Smooth muscle cell (in vitro differentiated cells): ENCODE data around the gene CACNA2D4. TPM values are rescaled to one million over a fixed set of nuclear protein-coding genes. Genes with fewer than 3 reads are reported as not detected.

Source experiments
- DNase-seq: peaks from one replicate; lab custom pipeline; 2025; ENCODE audit not compliant: unreplicated experiment; lab: John Stamatoyannopoulos, UW
- H2AFZ ChIP-seq: fragments of 200-600 bp; sonication (generic); 2 replicates; pipeline ENCODE4 v1.6.0; 2016; ENCODE audit warnings: antibody characterized with exemption, low read depth, mild to moderate bottlenecking
- H3F3A ChIP-seq: fragments of 200-600 bp; sonication (generic); 2 replicates; pipeline ENCODE4 v1.6.0; 2017; ENCODE audit warnings: antibody characterized with exemption, low read depth
- H3K27ac ChIP-seq: fragments of 200-600 bp; sonication (generic); 2 replicates; pipeline ENCODE4 v1.5.1; 2016; ENCODE audit warnings: low read depth, mild to moderate bottlenecking
- H3K27me3 ChIP-seq: fragments of 200-600 bp; sonication (generic); 2 replicates; pipeline ENCODE4 v1.6.1; 2016; ENCODE audit warnings: low read depth, mild to moderate bottlenecking
- H3K36me3 ChIP-seq: fragments of 200-600 bp; sonication (generic); 2 replicates; pipeline ENCODE4 v1.5.1; 2016; ENCODE audit warnings: low read depth
- H3K4me1 ChIP-seq: fragments of 200-600 bp; sonication (generic); 2 replicates; pipeline ENCODE4 v1.5.1; 2016; ENCODE audit warnings: low read depth
- H3K4me2 ChIP-seq: fragments of 200-600 bp; sonication (generic); 2 replicates; pipeline ENCODE4 v1.6.0; 2016; ENCODE audit warnings: mild to moderate bottlenecking
- H3K4me3 ChIP-seq: fragments of 200-600 bp; sonication (generic); 2 replicates; pipeline ENCODE4 v1.5.1; 2016; ENCODE audit warnings: mild to moderate bottlenecking
- H3K79me2 ChIP-seq: fragments of 200-600 bp; sonication (generic); 2 replicates; pipeline ENCODE4 v1.6.0; 2016; ENCODE audit warnings: low read depth, mild to moderate bottlenecking
- H3K9ac ChIP-seq: fragments of 200-600 bp; sonication (generic); 2 replicates; pipeline ENCODE4 v1.6.0; 2016; ENCODE audit warnings: low read depth
- H3K9me3 ChIP-seq: fragments of 200-600 bp; sonication (generic); replicated peaks from 2 replicates; pipeline ENCODE4 v1.5.1; 2016; ENCODE audit warnings: low read depth
- H4K20me1 ChIP-seq: fragments of 200-600 bp; sonication (generic); 2 replicates; pipeline ENCODE4 v1.6.0; 2016; ENCODE audit warnings: low read depth
- WGBS: methylation state at CpG from one replicate; pipeline ENCODE4 v1.1.7; 2016; ENCODE audit warnings: low lambda C conversion rate; 5-methylcytosine and 5-hydroxymethylcytosine counted together
- polyA plus RNA-seq: library from polyadenylated mRNA; unstranded; fragments of >200 nt; fragmentation: Nextera tagmentation; extraction: Ambion mirVana; gene quantifications from 2 replicates; pipeline ENCODE4 v1.2.1, GENCODE V29; 2016
- total RNA-seq: library from RNA; depleted of rRNA; stranded (reverse); fragments of >200 nt; gene quantifications from 2 replicates; pipeline ENCODE4 v1.2.3, GENCODE V29; 2014
- TF ChIP-seq, protein P1 (sequence below): fragments of 200-600 bp; sonication (generic); IDR thresholded peaks from 2 replicates; pipeline ENCODE4 v1.5.1; 2017; ENCODE audit warnings: borderline replicate concordance, mild to moderate bottlenecking, antibody characterized with exemption; ENCODE audit not compliant: insufficient read depth, poor library complexity, severe bottlenecking

Gene CACNA2D4
- total and polyA plus RNA-seq, 2 experiments from 2014 or later, result 0.98 TPM; not detected in 1

DNA sequence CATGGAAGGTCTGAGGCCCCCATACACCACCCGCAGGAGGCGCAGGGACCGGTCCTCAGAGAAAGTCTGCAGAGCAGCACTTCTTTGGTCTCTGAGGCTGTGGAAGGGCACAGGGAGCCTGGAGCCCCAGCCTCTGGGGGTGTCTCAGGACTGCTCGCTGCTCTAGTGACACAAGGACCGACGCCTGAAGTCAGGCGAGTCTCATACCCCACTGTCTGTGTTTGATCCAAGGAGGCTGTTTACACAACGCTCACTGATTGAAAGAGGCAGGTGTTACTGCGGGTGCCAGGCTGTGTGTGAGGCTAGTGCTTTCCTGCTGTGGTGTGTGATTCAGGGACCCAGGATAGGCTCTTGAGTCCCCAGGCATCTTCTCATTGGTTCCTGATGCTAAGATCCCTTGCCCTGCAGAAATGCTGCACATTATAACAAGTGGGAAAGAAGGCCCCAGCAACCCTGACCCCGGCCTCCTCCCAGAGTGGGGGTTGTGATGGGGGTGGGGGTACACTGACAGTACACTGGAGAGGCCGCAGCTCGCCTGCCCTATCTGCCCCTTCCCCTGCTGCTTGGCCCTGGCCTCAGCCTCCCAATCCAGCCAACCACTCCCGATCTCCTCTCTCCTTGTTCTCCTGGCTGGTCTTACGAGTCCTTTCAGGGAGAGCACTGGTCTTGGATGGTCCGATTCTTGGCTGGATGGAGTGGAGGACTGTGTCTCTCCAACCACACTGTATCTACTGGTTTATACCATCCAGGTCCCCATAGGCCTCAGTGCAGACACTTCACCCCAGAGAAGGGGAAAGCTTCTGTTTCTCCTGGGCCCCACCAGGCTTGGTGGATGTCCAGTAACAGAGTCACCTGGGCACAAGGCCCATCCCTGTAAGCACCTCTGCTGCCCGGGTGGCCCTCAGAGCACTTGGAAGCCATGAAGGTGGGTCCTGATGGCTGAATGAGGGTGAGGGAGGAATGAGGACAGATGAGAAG is 6.6 kb downstream of the CACNA2D4 start:
- 96% methylated on average over 16 of the region's 16 CpGs for WGBS
- H2AFZ ChIP-seq, result no peak overlapping the region
- no peak for DNase-seq

DNA sequence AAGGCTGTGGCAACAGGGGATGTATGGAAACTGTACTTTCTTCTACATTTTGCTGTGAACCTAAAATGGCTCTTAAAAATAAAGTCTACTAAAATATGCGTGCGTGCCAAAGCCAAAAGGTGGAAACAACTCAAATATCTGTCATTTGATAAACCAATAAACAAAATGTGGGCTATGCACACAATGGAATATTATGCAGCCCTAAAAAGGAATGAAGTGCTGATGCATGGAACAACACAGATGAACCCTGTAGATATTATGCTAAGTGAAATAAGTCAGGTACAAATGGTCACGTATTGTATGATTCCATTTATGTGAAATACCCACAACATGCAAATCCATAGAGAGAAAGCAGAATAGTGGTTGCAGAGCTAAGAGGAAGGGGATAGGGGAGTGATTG is 8.0 kb downstream of the CACNA2D4 start:
- no peaks in the 10 kb centered on the region for H3K4me1 ChIP-seq
- peaks cover 9% of the 10 kb centered on the region for H3K9me3 ChIP-seq
- H3K79me2 ChIP-seq, result no peaks in the 10 kb centered on the region
- H3F3A ChIP-seq, result no peaks in the 10 kb centered on the region
- H3K27ac ChIP-seq, result no peak overlapping the region
- TF ChIP-seq, protein P1, sequence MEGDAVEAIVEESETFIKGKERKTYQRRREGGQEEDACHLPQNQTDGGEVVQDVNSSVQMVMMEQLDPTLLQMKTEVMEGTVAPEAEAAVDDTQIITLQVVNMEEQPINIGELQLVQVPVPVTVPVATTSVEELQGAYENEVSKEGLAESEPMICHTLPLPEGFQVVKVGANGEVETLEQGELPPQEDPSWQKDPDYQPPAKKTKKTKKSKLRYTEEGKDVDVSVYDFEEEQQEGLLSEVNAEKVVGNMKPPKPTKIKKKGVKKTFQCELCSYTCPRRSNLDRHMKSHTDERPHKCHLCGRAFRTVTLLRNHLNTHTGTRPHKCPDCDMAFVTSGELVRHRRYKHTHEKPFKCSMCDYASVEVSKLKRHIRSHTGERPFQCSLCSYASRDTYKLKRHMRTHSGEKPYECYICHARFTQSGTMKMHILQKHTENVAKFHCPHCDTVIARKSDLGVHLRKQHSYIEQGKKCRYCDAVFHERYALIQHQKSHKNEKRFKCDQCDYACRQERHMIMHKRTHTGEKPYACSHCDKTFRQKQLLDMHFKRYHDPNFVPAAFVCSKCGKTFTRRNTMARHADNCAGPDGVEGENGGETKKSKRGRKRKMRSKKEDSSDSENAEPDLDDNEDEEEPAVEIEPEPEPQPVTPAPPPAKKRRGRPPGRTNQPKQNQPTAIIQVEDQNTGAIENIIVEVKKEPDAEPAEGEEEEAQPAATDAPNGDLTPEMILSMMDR, result no peak
- H3K4me2 ChIP-seq, result no peak overlapping the region
- no peaks in the 10 kb centered on the region for H3K27me3 ChIP-seq
- DNase-seq, result no peak
- no peak overlapping the region for H2AFZ ChIP-seq
- 92% methylated on average over 3 of the region's 3 CpGs for WGBS
- H3K4me3 ChIP-seq, result no peak overlapping the region
- no peak overlapping the region for H3K9ac ChIP-seq
- no peaks in the 10 kb centered on the region for H4K20me1 ChIP-seq
- H3K36me3 ChIP-seq, result no peaks in the 10 kb centered on the region

More for the DNA sequence above, 6.6 kb downstream of the CACNA2D4 start:
- no peak overlapping the region for H3K27ac ChIP-seq
- no peaks in the 10 kb centered on the region for H4K20me1 ChIP-seq
- TF ChIP-seq, protein P1, result no peak
- no peak overlapping the region for H3K4me2 ChIP-seq
- no peaks in the 10 kb centered on the region for H3F3A ChIP-seq
- H3K4me1 ChIP-seq, result no peaks in the 10 kb centered on the region
- H3K27me3 ChIP-seq, result no peaks in the 10 kb centered on the region
- no peak overlapping the region for H3K9ac ChIP-seq
- H3K79me2 ChIP-seq, result no peaks in the 10 kb centered on the region
- H3K36me3 ChIP-seq, result no peaks in the 10 kb centered on the region
- no peaks in the 10 kb centered on the region for H3K9me3 ChIP-seq
- H3K4me3 ChIP-seq, result no peak overlapping the region

DNA sequence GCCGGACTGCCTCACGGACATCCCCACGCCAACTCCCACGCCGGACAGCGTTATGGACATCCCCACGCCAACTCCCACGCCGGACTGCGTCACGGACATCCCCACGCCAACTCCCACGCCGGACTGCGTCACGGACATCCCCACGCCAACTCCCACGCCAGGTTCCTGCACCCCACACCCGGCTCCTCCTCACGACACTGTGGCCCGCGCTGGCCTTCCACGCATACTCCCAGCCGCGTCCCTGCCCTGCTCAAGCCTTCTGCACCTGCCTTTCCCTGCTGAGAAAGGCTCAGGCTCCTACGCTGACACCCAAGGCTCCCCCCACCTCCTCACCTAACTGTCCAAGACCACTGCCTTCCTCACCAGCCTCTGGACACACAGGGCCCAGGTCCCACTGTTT is 9.7 kb downstream of the CACNA2D4 start:
- Histone ChIP-seq H2AFZ (no peak overlapping the region), H3F3A (no peaks in the 10 kb centered on the region), H3K27me3 (no peaks in the 10 kb centered on the region), H3K36me3 (no peaks in the 10 kb centered on the region), H3K27ac (no peak overlapping the region), H4K20me1 (no peaks in the 10 kb centered on the region), H3K9ac (no peak overlapping the region), H3K9me3 (peaks cover 19% of the 10 kb centered on the region), H3K79me2 (no peaks in the 10 kb centered on the region), H3K4me1 (no peaks in the 10 kb centered on the region), H3K4me2 (no peak overlapping the region), H3K4me3 (no peak overlapping the region)
- TF ChIP-seq, protein P1, result no peak
- 98% methylated on average over 23 of the region's 26 CpGs for WGBS
- DNase-seq, result no peak
